Gastrocnemius medialis (tissue), 4 donors: ENCODE data around the gene CNFN. TPM values are rescaled to one million over a fixed set of nuclear protein-coding genes. Genes with fewer than 3 reads are reported as not detected.
"Not testable (repeated sequence)": the region's sequence is repeated elsewhere in the genome, so short reads cannot be mapped to it uniquely, and the experiment has no call there.

ENCODE experiments used
- ATAC-seq, 2 donors: fragments of 150-250 bp; one replicate each; pipeline ENCODE4 v1.9.1; 2016
- DNase-seq, 2 donors: peaks; one replicate each; pipeline ENCODE4 v3.0.0-alpha.2; 2019
- H3K27ac ChIP-seq, 4 donors: fragments of 200-600 bp; sonication (generic); 1 replicate in 1 of 4; 2 replicates in 3 of 4; pipeline ENCODE4 v1.5.1; 2016 to 2018; ENCODE audit warnings: mild to moderate bottlenecking in 2 of 4, moderate library complexity in 1 of 4
- H3K27me3 ChIP-seq, 3 donors: fragments of 200-600 bp; sonication (generic) in 2 of 3; 1 replicate in 1 of 3; 2 replicates in 2 of 3; pipeline versions ENCODE4 v1.5.1 to v1.6.0; 2016 to 2019; ENCODE audit warnings: mild to moderate bottlenecking in 1 of 3, moderate library complexity in 1 of 3
- H3K36me3 ChIP-seq, 2 donors: fragments of 200-600 bp; sonication (generic) in 1 of 2; one replicate each; pipeline ENCODE4 v1.5.1; 2017 to 2018
- H3K4me1 ChIP-seq, 2 donors: fragments of 200-600 bp; sonication (generic) in 1 of 2; one replicate each; pipeline ENCODE4 v1.5.1; 2016 to 2017; ENCODE audit warnings: mild to moderate bottlenecking in 2 of 2
- H3K4me3 ChIP-seq, 4 donors: fragments of 200-600 bp; sonication (generic) in 3 of 4; 1 replicate in 1 of 4; 2 replicates in 3 of 4; pipeline ENCODE4 v1.5.1; 2016 to 2019; ENCODE audit warnings: mild to moderate bottlenecking in 2 of 4
- H3K9me3 ChIP-seq, 3 donors: fragments of 200-600 bp; sonication (generic) in 2 of 3; 1 replicate in 1 of 3; 2 replicates in 2 of 3; pipeline ENCODE4 v1.5.1; 2016 to 2019
- POLR2A ChIP-seq, 2 donors: fragments of 450-650 bp; IDR thresholded peaks; one replicate each; pipeline ENCODE4 v1.6.1; 2017; ENCODE audit warnings: antibody characterized with exemption in 2 of 2, mild to moderate bottlenecking in 2 of 2, moderate library complexity in 2 of 2
- in situ Hi-C, 4 donors: fragments of 200-750 bp; cut with MboI; loops; one replicate each; pipeline versions ENCODE4 v1.15.0 to v1.8.0; 2017; ENCODE audit warnings: low sequenced_read_pairs in 4 of 4
- intact Hi-C: fragments of 100-400 bp; cut with DNase I; formaldehyde crosslinking; loops from one replicate; pipeline ENCODE4 v1.15.1; 2023; ENCODE audit warnings: low total_unique reads
- microRNA-seq, 2 donors: library from miRNA; unstranded; fragments of <30 nt; microRNA quantifications; one replicate each; pipeline ENCODE4, GENCODE V29; 2016; ENCODE audit warnings: borderline replicate concordance in 2 of 2
- total RNA-seq, 4 donors: library from RNA; depleted of rRNA; stranded (reverse); fragments of >200 nt; gene quantifications; one replicate each; pipeline versions ENCODE4 v1.1.0 to v1.2.3, GENCODE V29; 2016
- TF ChIP-seq, protein P1 (sequence below), 5 experiments: fragments of 450-650 bp in 3 of 5; fragments of 200-600 bp in 2 of 5; sonication (generic) in 2 of 5; IDR thresholded peaks in 4 of 5; conservative IDR thresholded peaks in 1 of 5; 1 replicate in 4 of 5; 2 replicates in 1 of 5; pipeline ENCODE4 v1.5.1; 2016 to 2019; ENCODE audit warnings: antibody characterized with exemption in 5 of 5, mild to moderate bottlenecking in 3 of 5, moderate library complexity in 3 of 5

The CNFN gene
- total RNA-seq, 4 donors from 2014 or later = not detected

- no peaks in the 10 kb centered on the region for H3K27me3 ChIP-seq
- peaks cover 0 to 42% of the 10 kb centered on the region in 2 donors for H3K36me3 ChIP-seq
- H3K4me1 ChIP-seq = peaks cover 0 to 7% of the 10 kb centered on the region in 2 donors
- ATAC-seq (no peak), DNase-seq (no peak)
- no peaks in the 10 kb centered on the region for H3K9me3 ChIP-seq
- H3K27ac ChIP-seq = no peak overlapping the region
- intact Hi-C loops = no loop called here
- no peak for TF ChIP-seq POLR2A (IDR thresholded peaks at IDR 0.05)
- TF ChIP-seq, protein P1, sequence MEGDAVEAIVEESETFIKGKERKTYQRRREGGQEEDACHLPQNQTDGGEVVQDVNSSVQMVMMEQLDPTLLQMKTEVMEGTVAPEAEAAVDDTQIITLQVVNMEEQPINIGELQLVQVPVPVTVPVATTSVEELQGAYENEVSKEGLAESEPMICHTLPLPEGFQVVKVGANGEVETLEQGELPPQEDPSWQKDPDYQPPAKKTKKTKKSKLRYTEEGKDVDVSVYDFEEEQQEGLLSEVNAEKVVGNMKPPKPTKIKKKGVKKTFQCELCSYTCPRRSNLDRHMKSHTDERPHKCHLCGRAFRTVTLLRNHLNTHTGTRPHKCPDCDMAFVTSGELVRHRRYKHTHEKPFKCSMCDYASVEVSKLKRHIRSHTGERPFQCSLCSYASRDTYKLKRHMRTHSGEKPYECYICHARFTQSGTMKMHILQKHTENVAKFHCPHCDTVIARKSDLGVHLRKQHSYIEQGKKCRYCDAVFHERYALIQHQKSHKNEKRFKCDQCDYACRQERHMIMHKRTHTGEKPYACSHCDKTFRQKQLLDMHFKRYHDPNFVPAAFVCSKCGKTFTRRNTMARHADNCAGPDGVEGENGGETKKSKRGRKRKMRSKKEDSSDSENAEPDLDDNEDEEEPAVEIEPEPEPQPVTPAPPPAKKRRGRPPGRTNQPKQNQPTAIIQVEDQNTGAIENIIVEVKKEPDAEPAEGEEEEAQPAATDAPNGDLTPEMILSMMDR (IDR thresholded peaks at IDR 0.05 in 4 of 5, conservative IDR thresholded peaks at IDR 0.05 in 1 of 5) = no peak
- no peak overlapping the region for H3K4me3 ChIP-seq
- in situ Hi-C loops = loop anchor here in 1 of 4 donors (25.0 kb wide), 1 partner anchor 231 kb away; no protein-coding TSS in a partner anchor
These were observed 46.6 kb downstream of the CNFN start for GRCh38 chr19:42343344-42344110.

GRCh38 chr19:42339922-42340321, 50.2 kb downstream of the CNFN start:
- intact Hi-C loops = not testable (repeated sequence)
- H3K36me3 ChIP-seq = peaks cover 0 to 40% of the 10 kb centered on the region in 2 donors
- in situ Hi-C loops = loop anchor here in 1 of 4 donors (25.0 kb wide), 1 partner anchor 228 kb away; no protein-coding TSS in a partner anchor

DNA sequence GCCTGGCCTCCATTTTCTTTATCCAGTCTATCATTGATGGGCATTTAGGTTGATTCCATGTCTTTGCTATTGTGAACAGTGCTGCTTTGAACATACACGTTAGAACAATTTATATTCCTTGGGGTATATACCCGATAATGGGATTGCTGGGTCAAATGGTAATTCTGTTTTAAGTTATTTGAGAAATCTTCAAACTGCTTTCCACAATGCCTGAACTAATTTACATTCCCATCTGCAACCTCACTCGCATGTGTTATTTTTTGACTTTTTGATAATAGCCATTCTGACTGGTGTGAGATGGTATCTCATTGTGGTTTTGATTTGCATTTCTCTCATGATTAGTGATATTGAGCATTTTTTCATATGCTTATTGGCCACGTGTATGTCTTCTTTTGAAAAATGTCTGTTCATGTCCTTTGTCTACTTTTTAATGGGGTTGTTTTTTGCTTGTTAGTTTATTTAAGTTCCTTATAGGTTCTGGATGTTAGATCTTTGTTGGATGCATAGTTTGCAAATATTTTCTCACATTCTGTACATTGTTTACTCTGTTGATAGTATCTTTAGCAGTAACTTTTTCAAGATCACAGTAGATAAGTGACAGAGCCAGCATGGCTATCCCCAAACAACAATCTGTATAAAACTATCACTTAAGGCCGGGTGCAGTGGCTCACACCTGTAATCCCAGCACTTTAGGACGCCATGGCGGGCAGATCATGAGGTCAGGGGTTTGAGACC, 50.8 kb downstream of the CNFN start:
- H3K9me3 ChIP-seq, ATAC-seq, DNase-seq, H3K27me3 ChIP-seq, H3K4me1 ChIP-seq, H3K4me3 ChIP-seq, intact Hi-C loops, H3K27ac ChIP-seq: not testable (repeated sequence)
- peaks cover 0 to 36% of the 10 kb centered on the region in 2 donors for H3K36me3 ChIP-seq
- in situ Hi-C loops = loop anchor here in 1 of 4 donors (25.0 kb wide), 1 partner anchor 227 kb away; no protein-coding TSS in a partner anchor

More at GRCh38 chr19:42339922-42340321, 50.2 kb downstream of the CNFN start:
- H3K27me3 ChIP-seq, H3K4me1 ChIP-seq, H3K27ac ChIP-seq, H3K4me3 ChIP-seq, ATAC-seq, H3K9me3 ChIP-seq, DNase-seq: not testable (repeated sequence)

Small RNA genes within 50 kb of the gene (microRNA-seq; reads per million reads assigned to microRNA genes)
- 0 reads per million in 2 donors for gene MIR8077

Other genes starting within 250 kb of the CNFN start
- 10 to 100 TPM; 22.5 to 33.6 (median 29.2) TPM for gene DEDD2, start 172.6 kb downstream of the CNFN start, total RNA-seq
- gene ZNF526, start 170.0 kb downstream of the CNFN start, total RNA-seq = 1 to 10 TPM; 3.3 to 5.8 (median 4.9) TPM
- 10 to 100 TPM; 24.2 to 48.0 (median 40.1) TPM for gene GSK3A, start 147.7 kb downstream of the CNFN start, total RNA-seq
- 10 to 100 TPM; 14.0 to 26.7 (median 14.8) TPM for gene ERF, start 135.2 kb downstream of the CNFN start, total RNA-seq
- 10 to 100 TPM; 15.2 to 52.2 (median 41.5) TPM for gene CIC, start 121.0 kb downstream of the CNFN start, total RNA-seq
- not detected for gene PRR19, start 88.2 kb downstream of the CNFN start, total RNA-seq
- 10 to 100 TPM in 1 of 4 donors, 1 to 10 TPM in 3; 1.7 to 30.7 (median 5.1) TPM for gene PAFAH1B3, start 87.7 kb downstream of the CNFN start, total RNA-seq
- gene TMEM145, start 77.0 kb downstream of the CNFN start, total RNA-seq = under 1 TPM in 1 of 4 donors, not detected in 3; 0.87 TPM
- 10 to 100 TPM in 3 of 4 donors, 1 to 10 TPM in 1; 7.3 to 12.3 (median 10.3) TPM for gene MEGF8, start 64.7 kb downstream of the CNFN start, total RNA-seq
- gene LIPE, start 37.1 kb upstream of the CNFN start, total RNA-seq = 10 to 100 TPM in 3 of 4 donors, 1 to 10 TPM in 1; 6.9 to 44.5 (median 13.7) TPM
- not detected for gene CXCL17, start 52.6 kb upstream of the CNFN start, total RNA-seq
- gene CEACAM1, start 138.2 kb upstream of the CNFN start, total RNA-seq = 1 to 10 TPM in 1 of 4 donors, under 1 TPM in 3; 0.36 to 2.0 (median 0.53) TPM
- gene CEACAM8, start 204.6 kb upstream of the CNFN start, total RNA-seq = not detected